ENCODE results near the gene STYXL1.

The STYXL1 gene

DNA sequence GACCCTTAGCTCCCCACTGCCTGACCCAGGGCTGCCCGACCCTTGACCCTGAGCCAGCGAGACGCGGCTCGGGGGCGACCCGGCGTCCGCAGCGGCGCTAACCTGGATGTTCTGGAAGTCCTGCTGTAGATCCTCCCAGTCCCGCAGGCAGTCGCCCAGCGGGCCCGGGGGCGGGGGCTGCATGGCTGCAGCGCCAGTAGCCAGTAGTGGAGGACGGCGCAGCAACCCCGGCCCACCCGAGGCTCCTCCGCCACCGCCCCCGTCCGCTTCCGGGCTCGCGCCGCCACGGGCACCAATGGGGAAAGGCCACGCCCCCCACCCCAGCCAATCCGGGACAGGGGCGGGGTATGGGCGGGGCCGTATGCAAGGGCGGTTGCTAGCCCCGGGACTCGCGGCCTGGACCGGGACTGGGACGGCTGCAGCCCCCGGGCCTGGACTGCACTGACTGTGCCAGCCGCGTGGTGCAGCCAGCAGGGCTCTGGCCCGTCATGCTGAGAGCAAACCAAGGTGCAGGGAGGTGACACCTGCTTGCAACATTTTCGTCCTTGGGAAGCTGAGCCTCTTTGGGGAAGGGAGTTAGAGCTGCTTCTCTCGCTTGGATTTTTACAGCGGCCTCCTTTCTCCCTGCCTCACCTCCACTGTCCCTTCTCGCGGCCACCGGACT lies 53.3 kb downstream of the STYXL1 start, which contains the start of gene TMEM120A:
TSS of gene TMEM120A (minus strand) at position 208 of the 664 bp plus-strand sequence. CDS start at position 183, 25 bp downstream.
- DNase-seq (ENCODE audit: low read depth in 2 of 2, low spot score in 1 of 2), result peak; percentile 81 to 85

- no peak for DNase-seq (ENCODE audit: low read depth in 2 of 2, low spot score in 1 of 2)
These were observed 54.0 kb downstream of the STYXL1 start for GRCh38 chr7:75993689-75994387.

- no peak for DNase-seq (ENCODE audit: low read depth in 2 of 2, low spot score in 1 of 2)
These were observed 55.6 kb downstream of the STYXL1 start for GRCh38 chr7:75992083-75992755.

DNA sequence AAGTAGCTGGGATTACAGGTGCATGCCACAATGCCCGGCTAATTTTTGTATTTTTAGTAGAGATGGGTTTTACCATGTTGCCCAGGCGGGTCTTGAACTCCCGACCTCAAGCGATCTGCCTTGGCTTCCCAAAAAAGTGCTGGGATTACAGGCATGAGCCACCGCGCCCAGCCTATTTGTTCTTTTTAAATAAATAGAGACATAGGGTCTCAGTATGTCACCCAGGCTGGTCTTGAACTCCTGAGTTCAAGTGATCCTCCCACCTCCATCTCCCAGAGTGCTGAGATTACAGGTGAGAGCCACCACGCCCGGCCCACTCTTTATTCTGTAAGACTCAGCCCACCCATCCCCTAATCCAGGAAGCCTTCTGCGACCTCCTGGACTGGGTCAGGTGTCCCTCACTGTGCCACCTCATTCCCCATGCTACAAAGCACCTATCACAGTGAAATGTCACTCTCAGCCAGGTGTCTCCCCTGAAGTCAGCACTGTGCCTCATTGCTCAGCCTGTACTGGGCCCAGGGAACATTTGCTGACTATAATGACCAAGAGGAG lies 56.2 kb downstream of the STYXL1 start:
- DNase-seq (ENCODE audit: low read depth in 2 of 2, low spot score in 1 of 2), result no peak

GRCh38 chr7:75989500-75990388 lies 58.1 kb downstream of the STYXL1 start:
- no peak for DNase-seq (ENCODE audit: low read depth in 2 of 2, low spot score in 1 of 2)

DNA sequence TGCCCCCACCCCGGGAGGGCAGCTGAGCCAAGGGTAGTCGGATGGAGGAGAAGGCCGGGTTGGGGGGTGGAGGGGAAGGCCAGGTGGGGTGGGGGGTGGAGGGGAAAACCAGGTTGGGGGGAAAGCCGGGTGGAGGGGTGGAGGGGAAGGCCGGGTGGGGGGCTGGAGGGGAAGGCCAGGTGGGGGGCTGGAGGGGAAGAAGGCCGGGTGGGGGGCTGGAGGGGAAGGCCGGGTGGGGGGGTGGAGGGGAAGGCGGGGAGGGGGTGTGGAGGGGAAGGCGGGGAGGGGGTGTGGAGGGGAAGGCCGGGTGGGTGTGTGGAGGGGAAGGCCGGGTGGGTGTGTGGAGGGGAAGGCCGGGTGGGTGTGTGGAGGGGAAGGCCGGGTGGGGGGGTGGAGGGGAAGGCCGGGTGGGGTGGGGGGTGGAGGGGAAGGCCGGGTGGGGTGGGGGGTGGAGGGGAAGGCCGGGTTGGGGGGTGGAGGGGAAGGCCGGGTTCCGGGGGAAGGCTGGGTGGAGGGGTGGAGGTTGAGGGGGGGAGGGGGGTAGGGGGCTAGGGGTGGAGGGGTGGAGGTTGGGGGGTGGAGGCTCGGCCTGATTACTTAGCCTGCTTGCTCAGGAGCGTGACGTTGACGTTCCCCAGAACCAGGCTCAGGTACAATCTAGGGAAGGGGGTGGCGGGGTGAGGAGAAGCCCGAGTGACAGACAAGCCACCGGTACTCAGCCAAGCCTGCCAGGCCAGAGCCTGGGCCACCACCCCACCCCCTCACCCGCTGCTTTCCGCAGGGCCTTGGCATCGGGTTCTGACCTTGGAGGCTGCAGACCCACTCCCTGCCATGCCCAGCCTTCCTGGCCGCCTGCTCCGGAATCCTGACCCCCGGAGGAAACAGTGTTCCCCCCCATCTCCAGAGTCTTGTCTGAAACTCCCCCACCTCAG lies 59.0 kb downstream of the STYXL1 start:
- no peak for DNase-seq (ENCODE audit: low read depth in 2 of 2, low spot score in 1 of 2)

- DNase-seq (ENCODE audit: low read depth in 2 of 2, low spot score in 1 of 2), result no peak
These were observed 59.8 kb downstream of the STYXL1 start for GRCh38 chr7:75987805-75988567.

- DNase-seq (ENCODE audit: low read depth in 2 of 2, low spot score in 1 of 2), result no peak
These were observed 60.6 kb downstream of the STYXL1 start for GRCh38 chr7:75987026-75987804.

DNA sequence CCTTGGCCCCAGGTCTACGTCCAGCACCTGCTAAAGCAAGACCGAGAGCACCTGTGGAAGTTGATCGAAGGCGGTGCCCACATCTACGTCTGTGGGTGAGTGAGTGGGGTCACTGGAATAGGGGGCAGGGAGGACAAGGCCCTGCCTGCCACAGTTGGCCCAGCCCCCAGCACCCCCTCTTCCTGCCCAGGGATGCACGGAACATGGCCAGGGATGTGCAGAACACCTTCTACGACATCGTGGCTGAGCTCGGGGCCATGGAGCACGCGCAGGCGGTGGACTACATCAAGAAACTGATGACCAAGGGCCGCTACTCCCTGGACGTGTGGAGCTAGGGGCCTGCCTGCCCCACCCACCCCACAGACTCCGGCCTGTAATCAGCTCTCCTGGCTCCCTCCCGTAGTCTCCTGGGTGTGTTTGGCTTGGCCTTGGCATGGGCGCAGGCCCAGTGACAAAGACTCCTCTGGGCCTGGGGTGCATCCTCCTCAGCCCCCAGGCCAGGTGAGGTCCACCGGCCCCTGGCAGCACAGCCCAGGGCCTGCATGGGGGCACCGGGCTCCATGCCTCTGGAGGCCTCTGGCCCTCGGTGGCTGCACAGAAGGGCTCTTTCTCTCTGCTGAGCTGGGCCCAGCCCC lies 61.5 kb downstream of the STYXL1 start:
- no peak for DNase-seq (ENCODE audit: low read depth in 2 of 2, low spot score in 1 of 2)

DNA sequence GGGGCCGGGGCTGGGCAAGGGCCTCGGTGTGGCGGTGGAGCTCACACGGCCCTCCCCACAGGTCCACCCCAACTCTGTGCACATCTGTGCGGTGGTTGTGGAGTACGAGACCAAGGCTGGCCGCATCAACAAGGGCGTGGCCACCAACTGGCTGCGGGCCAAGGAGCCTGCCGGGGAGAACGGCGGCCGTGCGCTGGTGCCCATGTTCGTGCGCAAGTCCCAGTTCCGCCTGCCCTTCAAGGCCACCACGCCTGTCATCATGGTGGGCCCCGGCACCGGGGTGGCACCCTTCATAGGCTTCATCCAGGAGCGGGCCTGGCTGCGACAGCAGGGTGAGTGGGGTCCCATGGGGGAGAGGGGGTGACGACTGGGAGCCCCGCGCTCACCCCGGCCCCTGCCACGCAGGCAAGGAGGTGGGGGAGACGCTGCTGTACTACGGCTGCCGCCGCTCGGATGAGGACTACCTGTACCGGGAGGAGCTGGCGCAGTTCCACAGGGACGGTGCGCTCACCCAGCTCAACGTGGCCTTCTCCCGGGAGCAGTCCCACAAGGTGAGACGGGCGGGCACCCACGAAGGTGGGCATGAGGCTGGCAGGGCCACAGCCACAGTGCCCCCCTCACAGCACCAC lies 62.2 kb downstream of the STYXL1 start:
- no peak for DNase-seq (ENCODE audit: low read depth in 2 of 2, low spot score in 1 of 2)

GRCh38 chr7:75985009-75985517 lies 62.7 kb downstream of the STYXL1 start:
- DNase-seq (ENCODE audit: low read depth in 2 of 2, low spot score in 1 of 2), result no peak

DNA sequence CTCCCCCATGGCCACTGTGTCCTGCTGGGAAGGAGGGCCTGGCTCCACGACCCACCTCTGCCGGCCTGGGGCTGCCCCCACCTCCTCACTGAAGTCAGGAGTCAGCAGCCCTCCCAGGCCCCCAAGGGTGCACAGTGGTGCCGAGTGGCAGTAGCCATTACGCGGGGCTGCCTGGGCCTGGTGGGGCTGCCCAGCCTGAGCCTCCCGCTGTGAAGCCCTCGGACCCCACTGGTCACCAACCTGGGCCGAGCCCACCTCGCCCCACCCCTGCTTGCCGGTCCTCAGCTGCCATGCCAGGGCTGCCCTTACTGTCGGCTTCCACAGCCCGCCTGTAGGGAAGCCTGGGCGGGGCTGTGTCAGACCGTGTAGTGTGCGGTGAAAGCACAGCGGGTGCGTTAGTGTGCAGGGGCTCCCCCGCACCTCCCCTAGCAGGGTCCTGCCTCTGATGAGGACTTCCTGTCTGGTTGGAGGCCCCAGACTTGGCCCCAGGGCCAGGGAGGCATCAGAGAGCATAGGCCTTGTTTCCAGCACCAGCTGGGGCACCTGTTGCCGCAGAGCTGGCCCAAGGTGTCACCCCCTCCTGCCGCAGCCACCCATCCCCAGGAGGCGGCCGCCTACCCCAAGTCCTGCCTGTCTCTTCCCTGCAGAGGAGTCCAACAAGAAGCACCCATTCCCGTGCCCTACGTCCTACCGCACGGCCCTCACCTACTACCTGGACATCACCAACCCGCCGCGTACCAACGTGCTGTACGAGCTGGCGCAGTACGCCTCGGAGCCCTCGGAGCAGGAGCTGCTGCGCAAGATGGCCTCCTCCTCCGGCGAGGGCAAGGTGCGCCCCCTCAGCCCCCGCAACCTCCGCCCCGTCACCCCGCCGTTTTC lies 63.4 kb downstream of the STYXL1 start:
- no peak for DNase-seq (ENCODE audit: low read depth in 2 of 2, low spot score in 1 of 2)

DNA sequence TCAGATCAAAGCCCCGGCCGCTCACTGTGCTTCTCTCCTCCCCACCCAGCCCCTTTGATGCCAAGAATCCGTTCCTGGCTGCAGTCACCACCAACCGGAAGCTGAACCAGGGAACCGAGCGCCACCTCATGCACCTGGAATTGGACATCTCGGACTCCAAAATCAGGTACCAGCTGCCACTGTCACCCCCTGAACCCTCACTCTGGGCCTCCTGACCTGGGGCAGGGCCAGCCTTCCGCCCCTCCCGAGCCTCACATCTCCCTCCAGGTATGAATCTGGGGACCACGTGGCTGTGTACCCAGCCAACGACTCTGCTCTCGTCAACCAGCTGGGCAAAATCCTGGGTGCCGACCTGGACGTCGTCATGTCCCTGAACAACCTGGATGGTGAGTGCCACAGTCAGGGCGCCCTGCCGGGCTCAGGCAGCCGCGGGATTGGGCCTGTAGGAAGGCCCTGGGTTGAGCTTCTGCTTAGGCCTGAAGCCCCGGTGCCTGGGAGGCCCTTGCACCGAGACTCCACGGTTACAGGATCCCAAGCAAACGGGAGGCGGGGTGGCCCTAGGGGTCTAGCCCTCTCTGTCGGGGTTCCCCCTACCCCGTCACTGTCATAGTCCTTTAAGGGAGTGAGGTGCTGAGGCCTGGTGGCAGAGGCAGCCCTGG lies 64.2 kb downstream of the STYXL1 start:
- DNase-seq (ENCODE audit: low read depth in 2 of 2, low spot score in 1 of 2), result no peak

DNA sequence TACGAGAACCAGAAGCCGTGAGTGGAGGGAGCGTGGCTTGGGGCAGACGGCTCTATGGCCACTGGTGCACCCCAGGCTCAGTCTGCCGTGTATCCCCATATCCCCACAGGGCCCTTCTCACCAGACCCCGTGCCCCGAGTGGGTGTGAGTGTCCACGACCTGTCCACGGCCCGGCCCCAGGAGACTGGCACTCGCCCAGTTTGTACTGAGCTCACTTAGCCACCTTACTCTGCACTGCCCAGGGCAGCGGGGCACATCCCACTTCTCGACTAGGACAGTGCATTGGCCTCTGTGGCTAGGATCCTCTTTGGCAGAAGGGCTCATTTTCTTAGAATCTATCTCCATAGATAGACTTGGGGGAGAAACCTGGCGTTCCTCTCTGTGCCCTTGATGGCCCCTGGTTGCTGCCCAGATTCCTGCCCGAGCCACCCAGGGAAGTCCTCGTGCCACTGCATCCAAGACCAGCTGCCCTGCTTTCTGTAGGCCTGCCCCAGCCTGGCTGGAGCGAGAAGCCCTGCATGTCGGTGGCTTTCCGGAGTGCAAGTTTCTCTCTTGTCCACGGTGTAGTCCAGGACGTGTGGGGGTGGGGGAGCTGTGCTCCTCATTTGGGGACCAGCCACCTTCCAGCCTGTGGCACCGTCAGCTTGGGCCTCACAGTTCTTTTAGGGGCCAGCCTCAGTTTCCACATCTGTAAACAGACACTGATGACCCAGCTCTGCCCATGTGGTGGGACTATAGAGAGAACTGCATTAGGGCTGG lies 65.3 kb downstream of the STYXL1 start:
- no peak for DNase-seq (ENCODE audit: low read depth in 2 of 2, low spot score in 1 of 2)

Measured in stimulated activated CD8-positive, alpha-beta memory T cell treated with anti-CD3 and anti-CD28 coated beads, Interleukin-4, amount 100 ng/mL, for 4 hours (primary cell).